NB4 (cell line): Measurements from ENCODE around the gene TCF7.

Experiments
- MYC ChIP-seq: IDR thresholded peaks from 2 replicates; pipeline ENCODE4 v1.6.1; 2011; ENCODE audit warnings: low read depth, low read length
- POLR2A ChIP-seq: IDR thresholded peaks from 2 replicates; pipeline ENCODE4 v1.6.1; 2011; ENCODE audit warnings: mild to moderate bottlenecking; ENCODE audit not compliant: insufficient read length; ENCODE audit errors: extremely low read depth
- TF ChIP-seq, protein P1 (sequence below): IDR thresholded peaks from one replicate; pipeline ENCODE4 v1.5.1; 2012; ENCODE audit warnings: low read depth, low read length

DNA sequence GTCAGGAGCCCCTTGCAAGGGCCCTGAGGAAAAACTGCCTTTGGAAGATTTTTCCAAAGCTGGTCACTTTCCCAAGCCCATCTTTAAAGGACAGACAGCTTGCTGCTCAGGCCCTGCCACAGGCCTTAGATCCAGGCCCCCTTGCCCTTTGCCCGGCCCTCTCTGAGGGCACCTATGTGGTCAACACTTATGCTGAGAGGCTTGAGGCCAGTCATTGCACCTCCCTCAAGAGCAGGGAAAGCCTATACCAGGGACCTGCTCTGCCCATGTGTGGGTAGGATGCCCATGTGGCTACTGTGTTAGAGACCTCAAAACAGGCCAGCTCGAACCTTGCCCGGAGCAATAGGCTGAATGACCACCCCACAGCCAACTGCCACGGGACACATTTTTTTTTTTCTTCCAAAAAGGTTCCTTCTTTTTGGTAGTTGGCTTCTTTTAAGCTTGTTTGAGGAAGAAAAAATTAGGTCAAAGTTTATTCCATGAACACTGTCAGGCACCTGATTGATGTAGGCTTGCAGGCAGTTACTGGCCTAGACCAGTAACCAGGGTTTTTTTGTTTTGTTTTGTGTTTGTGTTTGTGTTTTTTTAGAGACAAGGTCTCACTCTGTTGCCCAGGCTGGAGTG is 3.8 kb downstream of the TCF7 start:
- TF ChIP-seq, protein P1, sequence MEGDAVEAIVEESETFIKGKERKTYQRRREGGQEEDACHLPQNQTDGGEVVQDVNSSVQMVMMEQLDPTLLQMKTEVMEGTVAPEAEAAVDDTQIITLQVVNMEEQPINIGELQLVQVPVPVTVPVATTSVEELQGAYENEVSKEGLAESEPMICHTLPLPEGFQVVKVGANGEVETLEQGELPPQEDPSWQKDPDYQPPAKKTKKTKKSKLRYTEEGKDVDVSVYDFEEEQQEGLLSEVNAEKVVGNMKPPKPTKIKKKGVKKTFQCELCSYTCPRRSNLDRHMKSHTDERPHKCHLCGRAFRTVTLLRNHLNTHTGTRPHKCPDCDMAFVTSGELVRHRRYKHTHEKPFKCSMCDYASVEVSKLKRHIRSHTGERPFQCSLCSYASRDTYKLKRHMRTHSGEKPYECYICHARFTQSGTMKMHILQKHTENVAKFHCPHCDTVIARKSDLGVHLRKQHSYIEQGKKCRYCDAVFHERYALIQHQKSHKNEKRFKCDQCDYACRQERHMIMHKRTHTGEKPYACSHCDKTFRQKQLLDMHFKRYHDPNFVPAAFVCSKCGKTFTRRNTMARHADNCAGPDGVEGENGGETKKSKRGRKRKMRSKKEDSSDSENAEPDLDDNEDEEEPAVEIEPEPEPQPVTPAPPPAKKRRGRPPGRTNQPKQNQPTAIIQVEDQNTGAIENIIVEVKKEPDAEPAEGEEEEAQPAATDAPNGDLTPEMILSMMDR = no peak
- no peak for TF ChIP-seq MYC
- TF ChIP-seq POLR2A = no peak
